Psoas muscle (tissue), 8 donors: ENCODE results near the gene PIGL. TPM values are rescaled to one million over a fixed set of nuclear protein-coding genes. Genes with fewer than 3 reads are reported as not detected.
"Not testable (repeated sequence)": the region's sequence is repeated elsewhere in the genome, so short reads cannot be mapped to it uniquely, and the experiment has no call there.

ENCODE experiments used
- ATAC-seq, 4 donors: fragments of 200-7000 bp; cut with Tn5 transposase; one replicate each; pipeline ENCODE4 v1.9.1; 2020; ENCODE audit warnings: moderate library complexity in 3 of 4, mild to moderate bottlenecking in 2 of 4
- DNase-seq, 2 donors: peaks; one replicate each; pipeline ENCODE4 v3.0.0-alpha.2; 2020
- H3K27ac ChIP-seq: fragments of 200-600 bp; one replicate; pipeline ENCODE4 v1.8.0; 2022
- H3K27me3 ChIP-seq, 3 donors: fragments of 200-600 bp in 1 of 3; one replicate each; pipeline versions ENCODE4 v1.6.1 to v1.8.0; 2013 to 2022; ENCODE audit warnings: low read length in 2 of 3, mild to moderate bottlenecking in 2 of 3, moderate library complexity in 1 of 3; ENCODE audit not compliant: insufficient read depth in 3 of 3
- H3K36me3 ChIP-seq, 2 donors: fragments of 200-600 bp in 1 of 2; one replicate each; pipeline versions ENCODE4 v1.6.1 to v1.8.0; 2013 to 2022; ENCODE audit warnings: low read depth in 1 of 2, mild to moderate bottlenecking in 1 of 2, moderate library complexity in 1 of 2; ENCODE audit not compliant: insufficient read depth in 1 of 2
- H3K4me1 ChIP-seq: fragments of 200-600 bp; one replicate; pipeline ENCODE4 v1.8.0; 2022
- H3K4me3 ChIP-seq: fragments of 200-600 bp; one replicate; pipeline ENCODE4 v1.8.0; 2022; ENCODE audit warnings: mild to moderate bottlenecking
- H3K9me3 ChIP-seq: fragments of 200-600 bp; one replicate; pipeline ENCODE4 v1.8.0; 2022
- WGBS, 3 donors: extraction: QIAGEN DNeasy Blood & Tissue Kit; methylation state at CpG; one replicate each; pipeline versions ENCODE4 v1.1.6 to v1.1.7; 2013; 5-methylcytosine and 5-hydroxymethylcytosine counted together
- intact Hi-C, 2 donors: fragments of 100-400 bp; cut with DNase I; formaldehyde crosslinking; loops; one replicate each; pipeline versions ENCODE4 v1.11.0 to v1.14.2; 2022
- polyA plus RNA-seq, 3 donors: library from polyadenylated mRNA; stranded (reverse); fragments of 200-250 nt; gene quantifications; one replicate each; pipeline ENCODE4 v1.2.3, GENCODE V29; 2013
- total RNA-seq, 4 donors: library from RNA; stranded (reverse); fragmentation: NEBNext Ultra II Directional in 2 of 4; extraction: Animal tissue kit (Norgen Biotek cat#: 25700) in 2 of 4; gene quantifications; one replicate each; pipeline versions ENCODE4 v1.2.1 to v1.2.4, GENCODE V29; 2021 to 2023
- TF ChIP-seq, protein P1 (sequence below): fragments of 200-600 bp; IDR thresholded peaks from one replicate; pipeline ENCODE4 v1.8.0; 2022; ENCODE audit warnings: antibody characterized with exemption
- donor health status: healthy with polysubstance abuse.
- donor health status: DM: no; HTN: no; CAD: no; lungs with moderate emphysema.
- donor health status: Bipolar disorder and iron deficiency.
- donor health status: healthy.
- donor health status: DM: yes; HTN: yes; CAD: no.
- donor health status: DM: no; HTN: no; CAD: no.
- donor health status: DM: no; HTN: no; CAD: no.
- donor health status: DM: yes; HTN: yes; CAD: no.

Gene PIGL
- total and polyA plus RNA-seq, 7 donors, result 3.8 to 13.2 (median 8.3) TPM

DNA sequence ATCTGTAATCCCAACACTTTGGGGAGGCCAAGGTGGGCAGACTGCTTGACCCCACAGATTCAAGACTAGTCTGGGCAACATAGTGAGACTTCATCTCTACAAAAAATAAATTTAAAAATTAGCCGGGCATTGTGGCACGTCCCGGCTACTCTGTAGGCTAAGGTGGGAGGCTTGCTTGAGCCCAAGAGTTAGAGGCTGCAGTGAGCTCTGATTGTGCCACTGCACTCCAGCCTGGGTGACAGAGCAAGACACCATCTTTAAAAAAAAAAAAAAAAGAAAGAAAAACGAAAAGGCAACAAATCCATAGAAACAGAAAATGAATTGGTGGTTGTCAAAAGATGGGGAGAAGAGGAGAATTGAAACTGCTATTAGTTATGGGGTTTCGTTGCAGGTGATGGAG, 29.4 kb upstream of the PIGL start:
- no peak overlapping the region for H3K27ac ChIP-seq
- ATAC-seq (no peak), DNase-seq (no peak)
- peaks cover 2 to 37% of the 10 kb centered on the region in 2 donors for H3K36me3 ChIP-seq
- H3K27me3 ChIP-seq, result no peaks in the 10 kb centered on the region
- intact Hi-C loops, result no loop called here
- 85 to 89% (median 88%) methylated on average over 5 of the region's 5 CpGs for WGBS, 3 donors
- H3K4me3 ChIP-seq, result no peak overlapping the region
- TF ChIP-seq, protein P1, sequence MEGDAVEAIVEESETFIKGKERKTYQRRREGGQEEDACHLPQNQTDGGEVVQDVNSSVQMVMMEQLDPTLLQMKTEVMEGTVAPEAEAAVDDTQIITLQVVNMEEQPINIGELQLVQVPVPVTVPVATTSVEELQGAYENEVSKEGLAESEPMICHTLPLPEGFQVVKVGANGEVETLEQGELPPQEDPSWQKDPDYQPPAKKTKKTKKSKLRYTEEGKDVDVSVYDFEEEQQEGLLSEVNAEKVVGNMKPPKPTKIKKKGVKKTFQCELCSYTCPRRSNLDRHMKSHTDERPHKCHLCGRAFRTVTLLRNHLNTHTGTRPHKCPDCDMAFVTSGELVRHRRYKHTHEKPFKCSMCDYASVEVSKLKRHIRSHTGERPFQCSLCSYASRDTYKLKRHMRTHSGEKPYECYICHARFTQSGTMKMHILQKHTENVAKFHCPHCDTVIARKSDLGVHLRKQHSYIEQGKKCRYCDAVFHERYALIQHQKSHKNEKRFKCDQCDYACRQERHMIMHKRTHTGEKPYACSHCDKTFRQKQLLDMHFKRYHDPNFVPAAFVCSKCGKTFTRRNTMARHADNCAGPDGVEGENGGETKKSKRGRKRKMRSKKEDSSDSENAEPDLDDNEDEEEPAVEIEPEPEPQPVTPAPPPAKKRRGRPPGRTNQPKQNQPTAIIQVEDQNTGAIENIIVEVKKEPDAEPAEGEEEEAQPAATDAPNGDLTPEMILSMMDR, result no peak
- H3K9me3 ChIP-seq, result no peaks in the 10 kb centered on the region
- peaks cover 39% of the 10 kb centered on the region for H3K4me1 ChIP-seq

- peak; percentile 23 to 61 (median 48) for ATAC-seq
- peak overlapping the region; percentile 42 for H3K27ac ChIP-seq
- DNase-seq, result no peak
- no peaks in the 10 kb centered on the region for H3K27me3 ChIP-seq
- TF ChIP-seq, protein P1, result no peak
- peaks cover 2 to 53% of the 10 kb centered on the region in 2 donors for H3K36me3 ChIP-seq
- no peaks in the 10 kb centered on the region for H3K9me3 ChIP-seq
- intact Hi-C loops, result no loop called here
- WGBS, 3 donors, result 55 to 74% (median 60%) methylated on average over 3 of the region's 3 CpGs
- H3K4me1 ChIP-seq, result peaks cover 26% of the 10 kb centered on the region
- no peak overlapping the region for H3K4me3 ChIP-seq
Observed at GRCh38 chr17:16189791-16190348, 27.1 kb upstream of the PIGL start.

- Histone ChIP-seq H3K27ac (peak overlapping the region; percentile 62), H3K36me3 (peaks cover 2 to 43% of the 10 kb centered on the region in 2 donors), H3K9me3 (no peaks in the 10 kb centered on the region), H3K4me3 (no peak overlapping the region), H3K4me1 (peaks cover 26% of the 10 kb centered on the region), H3K27me3 (no peaks in the 10 kb centered on the region)
- TF ChIP-seq, protein P1, result no peak
- ATAC-seq (peak; percentile 27 to 63 (median 46)), DNase-seq (no peak)
- intact Hi-C loops, result no loop called here
- WGBS, 3 donors, result 53 to 62% (median 55%) methylated on average over 4 of the region's 4 CpGs
Observed at GRCh38 chr17:16190703-16191360, 26.2 kb upstream of the PIGL start.

DNA sequence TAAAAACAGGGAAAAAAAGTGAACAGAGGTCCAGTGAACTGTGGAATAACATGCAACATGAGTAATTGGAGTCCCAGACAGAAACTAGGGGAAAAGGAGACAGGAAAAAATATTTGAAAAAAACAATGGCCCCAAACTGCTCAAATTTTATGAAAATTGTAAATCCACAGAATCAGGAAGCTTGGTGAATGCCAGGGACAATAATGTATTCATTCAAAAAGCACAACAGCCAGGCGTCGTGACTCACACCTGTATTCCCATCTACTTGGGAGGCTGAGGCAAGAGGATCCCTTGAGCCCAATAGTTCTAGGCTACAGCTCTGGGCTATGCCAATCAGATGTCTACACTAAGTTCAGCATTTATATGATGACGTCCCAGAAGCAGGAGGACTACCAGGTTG, 25.4 kb upstream of the PIGL start:
- no peaks in the 10 kb centered on the region for H3K9me3 ChIP-seq
- peaks cover 26% of the 10 kb centered on the region for H3K4me1 ChIP-seq
- no peaks in the 10 kb centered on the region for H3K27me3 ChIP-seq
- TF ChIP-seq, protein P1, result no peak
- intact Hi-C loops, result no loop called here
- DNase-seq, result no peak
- H3K27ac ChIP-seq, result peak overlapping the region; percentile 62
- peak in 2 of 4 donors; percentile 31 to 48 for ATAC-seq
- no peak overlapping the region for H3K4me3 ChIP-seq
- WGBS, 3 donors, result 75 to 79% (median 79%) methylated on average over 3 of the region's 3 CpGs
- H3K36me3 ChIP-seq, result peaks cover 2 to 36% of the 10 kb centered on the region in 2 donors

DNA sequence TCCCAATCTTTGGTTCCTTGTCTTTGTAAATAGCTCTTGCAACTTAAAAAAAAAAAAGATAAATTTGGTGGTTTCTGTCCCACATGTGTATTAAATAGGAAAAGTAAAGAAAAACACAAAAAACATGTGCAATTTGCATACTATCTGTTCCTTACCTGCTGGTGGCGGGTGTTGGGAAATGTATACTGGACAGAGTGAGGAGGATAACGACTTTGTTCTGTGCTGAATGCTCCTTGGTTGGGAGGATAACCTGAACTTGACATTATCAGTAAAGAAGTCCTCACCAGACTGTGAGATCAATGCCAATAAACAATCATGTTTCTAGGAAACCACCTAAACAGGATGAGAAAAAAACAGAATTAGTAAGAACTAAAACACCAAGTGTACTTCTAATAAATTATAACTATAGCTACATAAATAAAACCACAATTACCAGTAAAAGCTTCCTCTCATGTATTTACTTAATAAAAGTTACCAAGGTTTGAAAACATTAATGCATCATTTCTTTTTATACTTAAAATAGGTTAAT, 22.6 kb upstream of the PIGL start:
- H3K27ac ChIP-seq, ATAC-seq, H3K27me3 ChIP-seq, intact Hi-C loops, DNase-seq, H3K9me3 ChIP-seq, H3K4me3 ChIP-seq: not testable (repeated sequence)
- WGBS, 3 donors, result 70 to 79% (median 77%) methylated on average over 2 of the region's 2 CpGs
- peaks cover 23% of the 10 kb centered on the region for H3K4me1 ChIP-seq
- H3K36me3 ChIP-seq, result peaks cover 2 to 47% of the 10 kb centered on the region in 2 donors
